H1 (cell line): Measurements from ENCODE around the gene RXRA. TPM values are rescaled to one million over a fixed set of nuclear protein-coding genes. Genes with fewer than 3 reads are reported as not detected.

ENCODE experiments used
- CTCF ChIA-PET: fragments of 300-600 bp; sonication (Branson Sonifier 250); formaldehyde crosslinking; loops from one replicate; lab custom pipeline; 2021; ENCODE audit not compliant: partially characterized antibody; lab: Charles Lee
- POLR2A ChIA-PET: fragments of 300-600 bp; sonication (Branson Sonifier 250); formaldehyde crosslinking; loops from one replicate; lab custom pipeline; 2021; ENCODE audit warnings: inconsistent platforms; ENCODE audit not compliant: partially characterized antibody; lab: Charles Lee
- DNase-seq, 2 experiments: peaks; one replicate each; pipeline versions ENCODE4 v3.0.0 to v3.0.0-alpha.2; 2010 to 2022; ENCODE audit warnings: low spot score in 2 of 2, low read depth in 1 of 2, mixed read lengths in 1 of 2
- FAIRE-seq: peaks from 2 replicates; lab custom pipeline; 2011; peaks lifted over from hg19 to GRCh38; lab: Jason Lieb, UNC
- H2AFZ ChIP-seq: 2 replicates; pipeline ENCODE4 v1.8.1; 2012; ENCODE audit warnings: low read length, inconsistent platforms
- H2AK5ac ChIP-seq: 2 replicates; pipeline ENCODE4 v1.6.1; 2013; ENCODE audit warnings: low read depth, low read length
- H2BK120ac ChIP-seq: replicated peaks from 2 replicates; pipeline ENCODE3; 2013; ENCODE audit warnings: low read depth, low read length, inconsistent platforms
- H2BK12ac ChIP-seq: 2 replicates; pipeline ENCODE4 v1.6.1; 2013; ENCODE audit warnings: low read depth, low read length
- H2BK15ac ChIP-seq: 2 replicates; pipeline ENCODE4 v1.6.1; 2013; ENCODE audit warnings: low read length
- H2BK20ac ChIP-seq: 2 replicates; pipeline ENCODE4 v1.6.1; 2013; ENCODE audit warnings: low read length
- H2BK5ac ChIP-seq: 2 replicates; pipeline ENCODE4 v1.6.1; 2013; ENCODE audit warnings: low read depth, low read length
- H3K14ac ChIP-seq: 2 replicates; pipeline ENCODE4 v1.6.1; 2013; ENCODE audit warnings: inconsistent platforms; ENCODE audit not compliant: insufficient read length
- H3K18ac ChIP-seq: 2 replicates; pipeline ENCODE4 v1.6.1; 2013; ENCODE audit warnings: low read length; ENCODE audit errors: extremely low read depth
- H3K23ac ChIP-seq: 2 replicates; pipeline ENCODE4 v1.6.1; 2013; ENCODE audit warnings: inconsistent platforms; ENCODE audit not compliant: insufficient read length
- H3K23me2 ChIP-seq: 2 replicates; pipeline ENCODE4 v1.6.1; 2013; ENCODE audit warnings: low read depth, low read length
- H3K27ac ChIP-seq: 2 replicates; pipeline ENCODE4 v1.6.1; 2011; ENCODE audit warnings: low read depth, low read length, inconsistent platforms
- H3K27me3 ChIP-seq, 4 experiments: replicated peaks in 1 of 4; 1 replicate in 1 of 4; 2 replicates in 3 of 4; pipeline versions ENCODE4 v1.6.1 to v1.8.1; 2011 to 2013; ENCODE audit warnings: low read length in 3 of 4, mild to moderate bottlenecking in 3 of 4, inconsistent platforms in 2 of 4, mixed read lengths in 2 of 4, moderate library complexity in 1 of 4; ENCODE audit not compliant: control insufficient read depth in 3 of 4, insufficient read depth in 3 of 4; ENCODE audit errors: extremely low read depth in 1 of 4
- H3K36me3 ChIP-seq, 4 experiments: 2 replicates each; pipeline versions ENCODE4 v1.6.1 to v1.8.1; 2011 to 2013; ENCODE audit warnings: mild to moderate bottlenecking in 4 of 4, low read length in 3 of 4, moderate library complexity in 2 of 4, control low read depth in 1 of 4, inconsistent platforms in 1 of 4; ENCODE audit not compliant: insufficient read depth in 4 of 4, control insufficient read depth in 2 of 4
- H3K4ac ChIP-seq: replicated peaks from 2 replicates; pipeline ENCODE3; 2013; ENCODE audit warnings: low read length, low read depth, mixed read lengths, inconsistent platforms; ENCODE audit not compliant: insufficient read length
- H3K4me1 ChIP-seq, 4 experiments: replicated peaks in 1 of 4; 1 replicate in 1 of 4; 2 replicates in 3 of 4; pipeline versions ENCODE4 v1.6.1 to v1.8.1; 2011 to 2013; ENCODE audit warnings: low read length in 3 of 4, inconsistent platforms in 2 of 4, mixed read lengths in 1 of 4; ENCODE audit not compliant: insufficient read depth in 4 of 4, control insufficient read depth in 3 of 4
- H3K4me2 ChIP-seq, 2 experiments: 2 replicates each; pipeline versions ENCODE4 v1.6.1 to v1.8.1; 2011 to 2013; ENCODE audit warnings: low read depth in 2 of 2, low read length in 2 of 2, control low read depth in 1 of 2, inconsistent platforms in 1 of 2, mild to moderate bottlenecking in 1 of 2; ENCODE audit not compliant: insufficient read depth in 1 of 2
- H3K4me3 ChIP-seq, 4 experiments: fragments of 200-600, 300-600 bp in 1 of 4; sonication (generic), shearing (Covaris generic), sonication (Bioruptor Twin) in 1 of 4; 2 replicates each; pipeline versions ENCODE4 v1.5.1 to v1.8.1; 2011 to 2016; ENCODE audit warnings: low read length in 4 of 4, low read depth in 3 of 4, control low read depth in 2 of 4, inconsistent platforms in 2 of 4, mild to moderate bottlenecking in 2 of 4, mixed read lengths in 1 of 4, moderate library complexity in 1 of 4; ENCODE audit not compliant: insufficient read depth in 2 of 4; ENCODE audit errors: extremely low read depth in 1 of 4
- H3K56ac ChIP-seq: replicated peaks from 2 replicates; pipeline ENCODE3; 2013; ENCODE audit warnings: low read depth, mild to moderate bottlenecking, mixed read lengths, low read length, inconsistent platforms; ENCODE audit not compliant: insufficient read length
- H3K79me1 ChIP-seq: 2 replicates; pipeline ENCODE4 v1.6.1; 2013; ENCODE audit warnings: low read depth, low read length, control low read depth
- H3K79me2 ChIP-seq, 2 experiments: 2 replicates each; pipeline versions ENCODE4 v1.6.1 to v1.8.1; 2012 to 2013; ENCODE audit warnings: low read length in 2 of 2, mild to moderate bottlenecking in 2 of 2, inconsistent platforms in 1 of 2; ENCODE audit not compliant: insufficient read depth in 2 of 2, control insufficient read depth in 1 of 2
- H3K9ac ChIP-seq, 4 experiments: replicated peaks in 1 of 4; 1 replicate in 1 of 4; 2 replicates in 3 of 4; pipeline versions ENCODE4 v1.6.1 to v1.8.1; 2011 to 2013; ENCODE audit warnings: low read depth in 3 of 4, low read length in 3 of 4, control low read depth in 2 of 4, mild to moderate bottlenecking in 2 of 4, moderate library complexity in 2 of 4, inconsistent platforms in 1 of 4; ENCODE audit errors: extremely low read depth in 1 of 4
- H3K9me3 ChIP-seq, 2 experiments: 2 replicates each; pipeline versions ENCODE4 v1.6.1 to v1.8.1; 2012 to 2013; ENCODE audit warnings: mild to moderate bottlenecking in 2 of 2, moderate library complexity in 2 of 2, control low read depth in 1 of 2, inconsistent platforms in 1 of 2, low read depth in 1 of 2, low read length in 1 of 2, mixed read lengths in 1 of 2; ENCODE audit not compliant: insufficient read depth in 2 of 2
- H4K20me1 ChIP-seq, 2 experiments: replicated peaks in 1 of 2; 2 replicates each; pipeline versions ENCODE3 to v1.8.1; 2011 to 2013; ENCODE audit warnings: inconsistent platforms in 2 of 2, low read length in 2 of 2, mild to moderate bottlenecking in 1 of 2; ENCODE audit not compliant: insufficient read depth in 2 of 2, control insufficient read depth in 1 of 2
- H4K5ac ChIP-seq: 2 replicates; pipeline ENCODE4 v1.6.1; 2013; ENCODE audit warnings: low read length, low read depth, mixed read lengths, inconsistent platforms; ENCODE audit not compliant: insufficient read length
- H4K8ac ChIP-seq: 2 replicates; pipeline ENCODE4 v1.8.0; 2013; ENCODE audit warnings: mild to moderate bottlenecking, moderate library complexity, low read length, inconsistent platforms; ENCODE audit not compliant: insufficient read depth; ENCODE audit errors: extremely low read depth
- H4K91ac ChIP-seq: replicated peaks from 2 replicates; pipeline ENCODE3; 2013; ENCODE audit warnings: low read length, mixed read lengths, inconsistent platforms; ENCODE audit not compliant: insufficient read length
- CBX5 ChIP-seq: fragments of 300-800, 300-1000 bp; sonication (generic); IDR thresholded peaks from 2 replicates; pipeline ENCODE4 v1.7.1; 2016; ENCODE audit warnings: antibody characterized with exemption, low read length, low read depth
- CTBP2 ChIP-seq: IDR thresholded peaks from 2 replicates; pipeline ENCODE4 v1.7.0; 2011; ENCODE audit warnings: borderline replicate concordance, mild to moderate bottlenecking, moderate library complexity, mixed read lengths, low read length; ENCODE audit not compliant: insufficient read depth, insufficient read length
- E2F6 ChIP-seq: IDR thresholded peaks from 2 replicates; pipeline ENCODE4 v1.6.1; 2012; ENCODE audit warnings: inconsistent platforms
- KDM4A ChIP-seq: IDR thresholded peaks from one replicate; pipeline ENCODE4 v1.7.1; 2012; ENCODE audit warnings: low read depth, mild to moderate bottlenecking, moderate library complexity, low read length, inconsistent platforms; ENCODE audit not compliant: severe bottlenecking
- NANOG ChIP-seq: IDR thresholded peaks from 2 replicates; pipeline ENCODE4 v1.6.1; 2011; ENCODE audit warnings: low read length, low read depth, mild to moderate bottlenecking, inconsistent platforms; ENCODE audit not compliant: insufficient read depth, poor library complexity, severe bottlenecking
- SAP30 ChIP-seq: fragments of 300-600 bp; sonication (generic); IDR thresholded peaks from 2 replicates; pipeline ENCODE4 v1.7.1; 2012; ENCODE audit warnings: low read length, moderate library complexity, mild to moderate bottlenecking, inconsistent platforms; ENCODE audit not compliant: insufficient read depth, insufficient replicate concordance
- SIN3A ChIP-seq, 2 experiments: IDR thresholded peaks in 1 of 2; conservative IDR thresholded peaks in 1 of 2; 2 replicates each; pipeline ENCODE4 v1.6.1; 2011 to 2012; ENCODE audit warnings: low read length in 2 of 2, improper control_type of control experiment in 1 of 2, low read depth in 1 of 2, mild to moderate bottlenecking in 1 of 2
- SIX5 ChIP-seq: IDR thresholded peaks from 2 replicates; pipeline ENCODE4 v1.6.1; 2011; ENCODE audit warnings: mild to moderate bottlenecking, low read depth, low read length
- SP4 ChIP-seq: IDR thresholded peaks from 2 replicates; pipeline ENCODE4 v1.6.1; 2012; ENCODE audit warnings: low read length, inconsistent platforms
- WGBS, 2 experiments: shearing (Covaris generic) in 1 of 2; methylation state at CpG; one replicate each; pipeline versions ENCODE4 v1.1.6 to v1.1.7; 2013 to 2015; ENCODE audit warnings: low lambda C conversion rate in 2 of 2, mixed read lengths in 2 of 2, inconsistent platforms in 1 of 2, low coverage in 1 of 2, missing lambda C conversion rate in 1 of 2; ENCODE audit not compliant: insufficient replicate concordance in 2 of 2, insufficient coverage in 1 of 2, insufficient read length in 1 of 2; ENCODE audit errors: extremely low coverage in 1 of 2, missing lambda C conversion rate in 1 of 2; 5-methylcytosine and 5-hydroxymethylcytosine counted together
- polyA plus RNA-seq, 7 experiments: library from polyadenylated mRNA; depleted of rRNA in 3 of 7; stranded (reverse) in 5 of 7; unstranded in 2 of 7; fragments of >200 nt in 5 of 7; fragments of 200-250 nt in 2 of 7; gene quantifications; 1 replicate in 5 of 7; 2 replicates in 1 of 7; 4 replicates in 1 of 7; pipeline versions ENCODE4 v1.2.1 to v1.2.3, GENCODE V29; 2011 to 2013; ENCODE audit warnings: missing spikeins in 2 of 7, mixed read lengths in 2 of 7
- total RNA-seq: library from RNA; stranded (reverse); fragmentation: NEBNext Ultra II Directional; extraction: Animal tissue kit (Norgen Biotek cat#: 25700); gene quantifications from 2 replicates; pipeline ENCODE4 v1.2.1, GENCODE V29; 2021

Gene RXRA
- total and polyA plus RNA-seq, 2 of the 8 experiments (the other 6 are each of a cell fraction or from before 2014, with no cell fraction given): 9.8 to 29.4 TPM

GRCh38 chr9:134323741-134324358 is 2.4 kb upstream of the RXRA start:
- no peak for FAIRE-seq
- Histone ChIP-seq H3K79me2 (peaks cover 0 to 14% of the 10 kb centered on the region in 2 experiments; a peak in 2 of 4 replicates), H4K20me1 (peaks cover 5 to 12% of the 10 kb centered on the region in 2 experiments), H3K23ac (no peak overlapping the region), H3K4me1 (peaks cover 0 to 46% (median 28%) of the 10 kb centered on the region in 4 experiments; a peak in 6 of 7 replicates), H4K5ac (no peak overlapping the region), H2AK5ac (no peak overlapping the region; the same call in 1 of the 2 replicates), H4K8ac (peak overlapping the region; percentile 43; the same call in 1 of the 2 replicates), H2AFZ (0 out of 2 replicates have a peak overlapping the region, but pooled peaks have one; percentile 14), H2BK120ac (no peak overlapping the region), H3K79me1 (peaks cover 5% of the 10 kb centered on the region), H4K91ac (peak overlapping the region; percentile 41), H3K9ac (no peak overlapping the region), H2BK20ac (no peak overlapping the region), H3K4ac (no peak overlapping the region), H3K23me2 (peaks cover 10% of the 10 kb centered on the region; the same call in 1 of the 2 replicates), H3K9me3 (no peaks in the 10 kb centered on the region), H3K4me2 (no peak overlapping the region; a peak in 1 of 4 replicates), H3K18ac (peak overlapping the region; percentile 71), H3K4me3 (no peak overlapping the region), H2BK5ac (no peak overlapping the region), H3K27ac (no peak overlapping the region), H2BK12ac (peak overlapping the region; percentile 96; the same call in 1 of the 2 replicates), H3K14ac (no peak overlapping the region), H3K56ac (no peak overlapping the region), H3K36me3 (no peaks in the 10 kb centered on the region), H2BK15ac (peak overlapping the region; percentile 40; the same call in 1 of the 2 replicates), H3K27me3 (peaks cover 0 to 6% (median 2%) of the 10 kb centered on the region in 4 experiments; a peak in 3 of 7 replicates)
- no peak for DNase-seq
- ChIA-PET POLR2A (interaction anchor here (1.7 kb wide), 1 partner anchor 149 kb away, joined by 3 read pairs; no protein-coding TSS in a partner anchor), CTCF (interaction anchor here (0.6 to 1.7 kb wide), 5 partner anchors 10 to 153 kb away, joined by 3 to 6 read pairs (median 3); no protein-coding TSS in a partner anchor)
- WGBS, 2 experiments: 83% methylated on average over 20 of the region's 20 CpGs; no CpG with 5 or more reads in 1 of the 2 experiments
- TF ChIP-seq SIX5: no peak
- no peak for TF ChIP-seq SAP30
- TF ChIP-seq SIN3A (conservative IDR thresholded peaks at IDR 0.05 in 1 of 2, IDR thresholded peaks at IDR 0.05 in 1 of 2; ENCODE audit: low read depth in 1 of 2, low read length in 2 of 2): no peak
- TF ChIP-seq CTBP2: no peak
- no peak for TF ChIP-seq CBX5
- TF ChIP-seq KDM4A: no peak
- no peak for TF ChIP-seq E2F6
- no peak for TF ChIP-seq NANOG
- no peak for TF ChIP-seq SP4
